GM18867 (cell line): Measurements from ENCODE around the gene BAG5.

Source experiments
- ATAC-seq: cut with Tn5 transposase; IDR thresholded peaks from one replicate; pipeline ENCODE4 v1.9.1; 2021; ENCODE audit warnings: mild to moderate bottlenecking, moderate library complexity; ENCODE audit not compliant: unreplicated experiment

The BAG5 gene

GRCh38 chr14:103563844-103564505 is 1.5 kb upstream of the BAG5 start:
- no peak for ATAC-seq

- ATAC-seq: no peak
Measured at GRCh38 chr14:103563226-103563620, 766 bp upstream of the BAG5 start.

- no peak for ATAC-seq
Measured at GRCh38 chr14:103562179-103562428, 353 bp downstream of the BAG5 start.

- peak; percentile 18 for ATAC-seq
Measured at GRCh38 chr14:103561381-103562178, 877 bp downstream of the BAG5 start.

GRCh38 chr14:103560691-103561090 is 1.8 kb downstream of the BAG5 start:
- ATAC-seq: no peak

- ATAC-seq: no peak
Measured at GRCh38 chr14:103559766-103560165, 2.7 kb downstream of the BAG5 start.

GRCh38 chr14:103558071-103558882 is 4.2 kb downstream of the BAG5 start:
- ATAC-seq: no peak

- no peak for ATAC-seq
Measured at GRCh38 chr14:103556946-103557758, 5.3 kb downstream of the BAG5 start.

GRCh38 chr14:103555559-103556337 is 6.7 kb downstream of the BAG5 start:
- no peak for ATAC-seq

GRCh38 chr14:103552846-103553210 is 9.6 kb downstream of the BAG5 start:
- ATAC-seq: no peak

- no peak for ATAC-seq
Measured at GRCh38 chr14:103552011-103552845, 10.2 kb downstream of the BAG5 start.

GRCh38 chr14:103551338-103551762 is 11.1 kb downstream of the BAG5 start:
- no peak for ATAC-seq

GRCh38 chr14:103550451-103551337 is 11.8 kb downstream of the BAG5 start:
- no peak for ATAC-seq

- no peak for ATAC-seq
Measured at GRCh38 chr14:103549361-103550311, 12.8 kb downstream of the BAG5 start.

GRCh38 chr14:103548463-103549351 is 13.8 kb downstream of the BAG5 start:
- ATAC-seq: no peak

- ATAC-seq: no peak
Measured at GRCh38 chr14:103547941-103548462, 14.5 kb downstream of the BAG5 start.
